ENCODE measurements around the gene TEX19.

TEX19 gene

DNA sequence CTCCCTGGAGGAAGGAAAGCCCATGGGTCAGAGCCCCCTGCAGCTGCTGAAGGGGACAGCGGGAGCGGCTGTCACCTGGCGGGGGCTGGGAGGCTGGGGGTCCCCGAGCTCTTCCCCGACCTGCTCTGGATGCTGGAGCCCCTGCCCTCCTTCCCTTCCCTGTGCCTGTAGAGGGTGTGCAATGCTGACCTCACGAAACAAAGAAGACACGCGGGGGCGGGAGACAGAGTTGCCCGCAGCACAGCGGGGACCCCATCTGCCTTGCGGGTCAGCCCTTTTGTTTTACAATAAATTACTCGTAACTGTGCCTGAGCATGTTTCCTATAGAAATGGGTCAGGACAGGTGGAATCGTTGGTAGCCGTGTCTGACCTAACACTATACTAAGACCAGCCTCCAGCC lies 31.8 kb upstream of the TEX19 start:
- DNase-seq (ENCODE audit: low read depth, low spot score) = no peak
- H3K4me3 ChIP-seq (ENCODE audit: low read depth, low read length) = no peak overlapping the region
- ChIA-PET CTCF (no interaction called here), POLR2A (no interaction called here)
- TF ChIP-seq, protein P1, sequence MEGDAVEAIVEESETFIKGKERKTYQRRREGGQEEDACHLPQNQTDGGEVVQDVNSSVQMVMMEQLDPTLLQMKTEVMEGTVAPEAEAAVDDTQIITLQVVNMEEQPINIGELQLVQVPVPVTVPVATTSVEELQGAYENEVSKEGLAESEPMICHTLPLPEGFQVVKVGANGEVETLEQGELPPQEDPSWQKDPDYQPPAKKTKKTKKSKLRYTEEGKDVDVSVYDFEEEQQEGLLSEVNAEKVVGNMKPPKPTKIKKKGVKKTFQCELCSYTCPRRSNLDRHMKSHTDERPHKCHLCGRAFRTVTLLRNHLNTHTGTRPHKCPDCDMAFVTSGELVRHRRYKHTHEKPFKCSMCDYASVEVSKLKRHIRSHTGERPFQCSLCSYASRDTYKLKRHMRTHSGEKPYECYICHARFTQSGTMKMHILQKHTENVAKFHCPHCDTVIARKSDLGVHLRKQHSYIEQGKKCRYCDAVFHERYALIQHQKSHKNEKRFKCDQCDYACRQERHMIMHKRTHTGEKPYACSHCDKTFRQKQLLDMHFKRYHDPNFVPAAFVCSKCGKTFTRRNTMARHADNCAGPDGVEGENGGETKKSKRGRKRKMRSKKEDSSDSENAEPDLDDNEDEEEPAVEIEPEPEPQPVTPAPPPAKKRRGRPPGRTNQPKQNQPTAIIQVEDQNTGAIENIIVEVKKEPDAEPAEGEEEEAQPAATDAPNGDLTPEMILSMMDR (IDR thresholded peaks at IDR 0.05; ENCODE audit: insufficient read depth, low read length, missing control alignments) = no peak

DNA sequence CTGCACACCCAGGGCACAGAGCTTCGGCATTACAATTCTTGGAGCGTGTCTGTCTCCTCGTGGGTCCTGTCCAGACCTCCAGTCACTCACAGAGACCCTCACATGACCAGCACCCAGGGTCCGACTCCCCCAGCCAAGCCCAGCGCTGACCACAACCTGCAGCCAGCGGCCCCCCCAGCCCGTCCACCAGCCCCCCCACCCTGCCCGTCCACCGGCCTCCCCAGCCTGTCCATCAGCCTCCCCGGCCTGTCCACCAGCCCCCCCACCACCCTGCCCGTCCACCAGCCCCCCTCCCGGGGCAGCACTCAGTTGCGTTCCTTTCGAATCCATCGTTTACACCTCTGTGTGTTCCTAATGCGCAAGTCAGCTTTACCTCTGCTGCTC lies 31.3 kb upstream of the TEX19 start:
- no peak for DNase-seq (ENCODE audit: low read depth, low spot score)
- CTCF ChIA-PET = interaction anchor here (1.0 kb wide), 1 partner anchor 28 kb away, joined by 3 read pairs; no protein-coding TSS in a partner anchor
- POLR2A ChIA-PET = no interaction called here
- TF ChIP-seq, protein P1 (IDR thresholded peaks at IDR 0.05; ENCODE audit: insufficient read depth, low read length, missing control alignments) = no peak
- no peak overlapping the region for H3K4me3 ChIP-seq (ENCODE audit: low read depth, low read length)

DNA sequence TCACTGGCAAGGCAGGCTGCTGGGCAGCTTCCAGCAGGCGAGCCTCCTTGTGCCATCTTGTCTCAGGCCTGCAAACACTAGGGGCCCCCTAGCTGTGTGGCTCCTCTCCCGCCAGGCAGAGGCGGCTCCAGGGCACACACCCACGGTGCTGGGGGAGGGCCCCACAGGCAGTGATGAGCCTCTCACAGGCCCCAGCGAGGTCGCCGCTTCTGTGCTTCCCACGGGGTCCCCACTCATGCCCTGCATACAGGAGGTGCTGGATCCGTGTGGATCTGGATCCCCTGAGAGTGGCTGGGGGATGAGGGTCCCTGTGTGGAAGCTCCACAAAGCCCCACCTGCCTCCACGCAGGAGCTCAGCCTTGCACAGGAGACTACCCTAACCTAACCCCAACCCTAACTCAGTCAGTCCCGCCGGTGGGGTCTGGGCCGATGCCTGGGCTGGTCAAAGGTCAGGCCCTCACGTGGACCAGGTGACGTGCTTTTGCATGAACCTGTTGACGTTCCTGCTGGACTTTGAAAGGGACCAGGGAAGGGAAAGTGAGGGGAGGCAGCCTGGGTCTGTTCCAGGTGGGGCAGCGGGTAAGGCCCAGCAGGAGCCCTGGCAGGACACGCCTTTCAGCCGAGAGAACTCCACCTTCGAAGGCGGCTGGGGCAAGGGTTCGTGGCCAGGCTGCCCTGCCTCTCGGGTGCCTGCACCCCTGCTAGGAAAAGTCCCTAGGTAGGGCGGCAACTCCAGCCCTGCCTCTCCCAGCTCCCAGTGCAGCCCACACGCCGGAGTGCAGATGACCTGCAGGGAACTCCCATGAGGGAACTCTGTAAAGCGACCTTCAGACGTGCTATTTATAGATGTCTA lies 30.7 kb upstream of the TEX19 start:
- DNase-seq (ENCODE audit: low read depth, low spot score) = no peak
- H3K4me3 ChIP-seq (ENCODE audit: low read depth, low read length) = no peak overlapping the region
- ChIA-PET POLR2A (interaction anchor here (0.7 kb wide), 1 partner anchor 241 kb away, joined by 3 read pairs; no protein-coding TSS in a partner anchor), CTCF (interaction anchor here (1.0 kb wide), 1 partner anchor 29 kb away, joined by 3 read pairs; no protein-coding TSS in a partner anchor)
- TF ChIP-seq, protein P1 (IDR thresholded peaks at IDR 0.05; ENCODE audit: insufficient read depth, low read length, missing control alignments) = no peak

DNA sequence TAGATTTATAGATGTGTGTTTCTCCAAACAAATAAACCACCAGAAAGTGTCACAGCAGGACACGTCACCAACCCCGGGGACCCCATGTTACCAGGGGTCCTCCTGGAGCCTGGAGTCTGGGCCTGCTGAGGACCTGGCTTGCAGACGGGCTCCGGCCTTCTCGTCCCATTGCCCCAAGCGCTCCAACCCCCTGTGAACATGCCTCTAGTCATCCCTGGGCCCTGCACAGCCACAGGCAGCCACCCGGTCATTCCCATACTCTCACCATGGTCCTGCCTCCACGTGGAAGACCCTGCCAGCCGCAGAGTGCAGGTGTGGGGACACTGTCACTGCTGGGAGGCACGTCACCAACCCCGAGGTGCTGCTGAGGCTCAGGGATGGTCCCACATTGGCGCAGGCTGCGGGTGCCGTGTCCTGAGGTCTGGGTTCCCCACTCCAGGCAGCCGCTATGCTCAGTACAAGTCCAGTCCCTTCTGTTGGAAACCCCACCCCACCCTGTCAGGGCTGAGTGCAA lies 30.0 kb upstream of the TEX19 start:
- TF ChIP-seq, protein P1 (IDR thresholded peaks at IDR 0.05; ENCODE audit: insufficient read depth, low read length, missing control alignments) = no peak
- CTCF ChIA-PET = interaction anchor here (0.9 to 3.0 kb wide), 2 partner anchors 8 to 93 kb away, joined by 3 to 13 read pairs; no protein-coding TSS in a partner anchor
- H3K4me3 ChIP-seq (ENCODE audit: low read depth, low read length) = no peak overlapping the region
- POLR2A ChIA-PET = no interaction called here
- DNase-seq (ENCODE audit: low read depth, low spot score) = no peak

DNA sequence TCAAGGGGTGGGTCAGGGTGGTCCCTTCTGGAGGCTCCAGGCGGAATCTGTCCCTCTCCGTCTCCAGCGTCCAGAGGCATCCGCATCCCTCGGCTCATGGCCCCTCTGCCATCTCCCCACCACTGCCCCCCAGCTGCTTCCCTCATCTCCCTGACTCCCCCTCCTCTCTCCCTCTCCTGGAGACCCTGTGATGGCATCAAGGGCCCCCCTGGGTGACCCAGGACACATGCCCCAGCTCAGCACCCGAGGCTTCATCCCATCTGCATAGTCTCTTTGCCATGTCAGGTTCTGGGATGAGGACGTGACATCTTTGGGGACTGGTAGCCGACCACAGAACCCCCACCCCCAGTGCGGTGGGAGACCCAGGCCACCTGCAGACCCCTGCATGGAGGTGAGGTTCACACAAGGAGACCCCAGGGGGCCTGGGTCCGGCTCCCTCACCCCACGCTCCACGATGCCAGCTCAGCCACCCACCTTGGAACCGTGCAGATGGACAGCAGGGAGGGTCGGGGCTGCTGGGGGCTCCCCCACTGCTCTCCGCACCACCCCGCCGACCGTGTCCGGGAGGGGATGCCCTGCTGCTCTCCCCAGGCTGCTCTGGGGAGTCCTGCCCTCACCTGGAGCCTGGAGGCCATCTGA lies 29.2 kb upstream of the TEX19 start:
- H3K4me3 ChIP-seq (ENCODE audit: low read depth, low read length) = no peak overlapping the region
- POLR2A ChIA-PET = no interaction called here
- TF ChIP-seq, protein P1 (IDR thresholded peaks at IDR 0.05; ENCODE audit: insufficient read depth, low read length, missing control alignments) = no peak
- CTCF ChIA-PET = interaction anchor here (0.9 to 3.0 kb wide), 4 partner anchors 9 to 93 kb away, joined by 3 to 13 read pairs (median 3); partner anchors contain the start of genes HEXD and OGFOD3
- DNase-seq (ENCODE audit: low read depth, low spot score) = no peak
